AG04449 (cell line): ENCODE results near the gene C18orf63.

ENCODE experiments used
- CTCF ChIA-PET: fragments of 350-600 bp; formaldehyde crosslinking; extraction: SDS; loops from one replicate; lab custom pipeline; 2021; ENCODE audit warnings: antibody characterized with exemption; lab: Yijun Ruan, JAX
- POLR2A ChIA-PET: fragments of 400-600, 350-600 bp; formaldehyde crosslinking; extraction: SDS; loops from one replicate; lab custom pipeline; 2020; ENCODE audit warnings: antibody characterized with exemption, inconsistent platforms; lab: Yijun Ruan, JAX
- DNase-seq: peaks from one replicate; pipeline ENCODE4 v3.0.0-alpha.2; 2010; ENCODE audit warnings: low read depth, low spot score
- H3K4me3 ChIP-seq: 2 replicates; pipeline ENCODE4 v1.5.1; 2011; ENCODE audit warnings: low read depth, mild to moderate bottlenecking, control low read depth, low read length
- CTCF ChIP-seq: IDR thresholded peaks from one replicate; pipeline ENCODE4 v1.5.1; 2011; ENCODE audit warnings: mild to moderate bottlenecking, moderate library complexity, low read length, control low read depth, inconsistent platforms; ENCODE audit not compliant: insufficient read depth; ENCODE audit errors: missing control alignments

Gene C18orf63

DNA sequence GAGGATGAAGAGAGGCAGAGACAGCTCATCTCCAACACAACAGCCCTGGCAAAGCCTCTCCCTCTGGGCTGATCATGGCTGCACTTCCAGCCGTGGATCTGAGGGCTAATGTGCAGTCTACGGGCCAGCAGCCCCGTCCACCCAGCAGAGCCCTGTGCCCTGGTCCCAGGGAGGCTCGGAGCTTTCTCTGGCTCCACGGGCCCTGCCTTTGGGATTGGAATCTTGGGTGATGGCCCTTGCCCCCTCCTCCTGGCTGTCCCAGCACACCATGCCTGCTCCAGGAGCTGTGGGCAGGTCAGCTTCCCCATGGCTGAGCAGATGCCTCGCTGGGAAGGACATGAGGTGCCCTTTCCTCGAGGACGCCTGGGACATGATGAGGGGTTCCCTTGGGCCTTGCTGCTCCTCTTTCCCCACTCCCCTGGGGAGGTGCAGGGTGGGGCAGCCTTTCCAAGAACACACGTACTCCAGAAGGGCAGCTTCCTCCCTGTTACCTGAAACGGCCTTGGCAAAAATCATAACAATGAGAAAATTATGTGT lies 66.9 kb downstream of the C18orf63 start:
- ChIA-PET POLR2A (no interaction called here), CTCF (no interaction called here)
- no peak overlapping the region for H3K4me3 ChIP-seq
- no peak for TF ChIP-seq CTCF
- DNase-seq: no peak

DNA sequence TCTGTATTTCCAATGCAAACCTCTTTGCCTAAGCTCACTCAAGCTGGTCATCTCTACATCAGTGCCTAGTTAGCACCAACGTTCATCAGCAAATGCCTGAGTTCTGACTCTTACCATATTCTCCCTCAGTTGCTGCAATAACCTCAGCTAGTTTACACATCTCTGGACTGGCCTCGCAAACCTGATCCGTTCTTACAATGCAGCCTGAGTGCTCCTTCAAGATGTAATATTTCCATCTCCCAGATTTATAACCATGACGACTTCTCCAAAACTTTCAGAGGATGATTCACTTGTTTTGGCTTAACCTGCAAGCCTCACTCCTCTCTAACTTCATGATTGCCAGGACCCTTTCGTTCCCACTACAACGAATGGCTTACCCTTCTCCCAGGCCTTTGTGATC lies 71.7 kb downstream of the C18orf63 start:
- ChIA-PET CTCF (no interaction called here), POLR2A (no interaction called here)
- no peak for TF ChIP-seq CTCF
- no peak for DNase-seq
- no peak overlapping the region for H3K4me3 ChIP-seq

DNA sequence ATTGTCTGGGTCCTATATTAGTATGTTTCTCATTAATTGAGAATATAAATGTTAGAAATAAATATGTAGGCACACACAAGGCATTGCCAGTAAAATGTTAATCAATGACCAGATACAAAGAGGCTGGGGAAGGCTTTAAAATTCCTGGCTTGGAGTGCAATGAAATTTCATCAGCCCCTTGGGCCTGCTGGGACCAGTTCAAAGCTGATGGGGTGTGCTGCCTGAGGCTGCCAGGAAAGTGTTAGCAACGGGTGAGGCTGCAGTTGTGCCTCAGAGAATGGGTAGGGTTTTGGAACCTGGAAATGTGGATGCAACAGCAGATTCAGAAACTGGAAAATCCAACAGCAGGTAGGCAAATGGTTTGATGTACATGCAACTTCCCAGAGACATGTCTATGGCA lies 72.6 kb downstream of the C18orf63 start:
- TF ChIP-seq CTCF: no peak
- ChIA-PET POLR2A (no interaction called here), CTCF (interaction anchor here (1.4 kb wide), 1 partner anchor 164 kb away, joined by 3 read pairs; no protein-coding TSS in a partner anchor)
- H3K4me3 ChIP-seq: no peak overlapping the region
- no peak for DNase-seq

- H3K4me3 ChIP-seq: no peak overlapping the region
- no peak for TF ChIP-seq CTCF
- no peak for DNase-seq
- ChIA-PET CTCF (interaction anchor here (1.4 kb wide), 1 partner anchor 162 kb away, joined by 3 read pairs; no protein-coding TSS in a partner anchor), POLR2A (no interaction called here)
These were observed 73.7 kb downstream of the C18orf63 start for GRCh38 chr18:74389171-74389927.

- DNase-seq: no peak
- ChIA-PET POLR2A (no interaction called here), CTCF (no interaction called here)
- H3K4me3 ChIP-seq: no peak overlapping the region
- no peak for TF ChIP-seq CTCF
These were observed 74.4 kb downstream of the C18orf63 start for GRCh38 chr18:74389991-74390390.

DNA sequence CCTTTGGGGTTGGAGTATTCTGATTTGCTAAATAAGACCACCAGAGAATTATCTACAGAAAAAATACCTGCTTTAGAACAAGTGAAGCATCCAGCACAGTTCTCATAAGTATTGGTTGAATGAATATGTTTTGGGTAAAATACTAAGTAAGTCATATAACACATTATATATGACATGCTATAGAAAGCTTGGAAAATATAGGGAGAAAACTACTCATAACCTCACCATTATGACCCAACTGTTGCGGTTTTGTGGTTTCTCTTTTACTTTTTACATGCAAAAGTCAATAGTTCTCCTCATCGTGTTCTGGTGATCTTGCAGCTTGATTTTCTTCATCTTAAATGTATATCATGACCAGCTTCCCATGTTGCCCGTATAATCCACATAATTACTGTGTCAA lies 75.3 kb downstream of the C18orf63 start:
- POLR2A ChIA-PET: no interaction called here
- TF ChIP-seq CTCF: no peak
- no peak for DNase-seq
- H3K4me3 ChIP-seq: no peak overlapping the region
- CTCF ChIA-PET: no interaction called here
